Endothelial cell of umbilical vein (primary cell): Measurements from ENCODE around the gene STAB1. TPM values are rescaled to one million over a fixed set of nuclear protein-coding genes. Genes with fewer than 3 reads are reported as not detected.

Source experiments
- BruUV-seq: library from RNA; stranded (reverse); fragments of 400-500 nt; replicated peaks from 2 replicates; lab custom pipeline; 2021; lab: Mats Ljungman, UMichigan
- CTCF ChIA-PET: fragments of 300-600, 350-600 bp; sonication (Branson Sonifier 250); formaldehyde crosslinking; loops from one replicate; lab custom pipeline; 2021; ENCODE audit warnings: antibody characterized with exemption, inconsistent platforms; lab: Charles Lee
- POLR2A ChIA-PET: fragments of 300-600, 350-600 bp; sonication (Branson Sonifier 250); formaldehyde crosslinking; loops from one replicate; lab custom pipeline; 2021; ENCODE audit warnings: antibody characterized with exemption, inconsistent platforms; lab: Charles Lee
- DNase-seq: peaks from one replicate; pipeline ENCODE4 v3.0.0-alpha.2; 2011; ENCODE audit warnings: low read depth, low spot score
- FAIRE-seq: peaks from 2 replicates; lab custom pipeline; 2011; peaks lifted over from hg19 to GRCh38; lab: Jason Lieb, UNC
- H2AFZ ChIP-seq: 2 replicates; pipeline ENCODE4 v1.6.0; 2012; ENCODE audit warnings: low read depth, low read length, control low read depth, inconsistent platforms
- H3K27ac ChIP-seq: 2 replicates; pipeline ENCODE4 v1.5.1; 2011; ENCODE audit warnings: low read depth, mild to moderate bottlenecking, control low read depth, low read length, moderate library complexity; ENCODE audit not compliant: insufficient read depth
- H3K27me3 ChIP-seq, 2 experiments: 2 replicates each; pipeline versions ENCODE4 v1.6.0 to v1.6.1; 2011; ENCODE audit warnings: low read length in 2 of 2, mixed read lengths in 1 of 2; ENCODE audit not compliant: control insufficient read depth in 2 of 2, insufficient read depth in 2 of 2
- H3K36me3 ChIP-seq, 2 experiments: 2 replicates in 1 of 2; 3 replicates in 1 of 2; pipeline ENCODE4 v1.5.1; 2011; ENCODE audit warnings: low read length in 2 of 2, mild to moderate bottlenecking in 1 of 2, moderate library complexity in 1 of 2; ENCODE audit not compliant: control insufficient read depth in 2 of 2, insufficient read depth in 2 of 2; ENCODE audit errors: extremely low read depth in 1 of 2
- H3K4me1 ChIP-seq: 3 replicates; pipeline ENCODE4 v1.5.1; 2011; ENCODE audit warnings: mild to moderate bottlenecking, low read length; ENCODE audit not compliant: control insufficient read depth, insufficient read depth; ENCODE audit errors: extremely low read depth
- H3K4me2 ChIP-seq: 2 replicates; pipeline ENCODE4 v1.6.1; 2011; ENCODE audit warnings: low read length, control low read depth, mixed read lengths; ENCODE audit not compliant: insufficient read depth
- H3K4me3 ChIP-seq, 3 experiments: fragments of 200-600 bp in 1 of 3; sonication (generic), shearing (Covaris generic) in 1 of 3; replicated peaks in 1 of 3; 2 replicates each; pipeline ENCODE4 v1.5.1; 2011 to 2016; ENCODE audit warnings: control low read depth in 3 of 3, low read length in 3 of 3, mild to moderate bottlenecking in 2 of 3, inconsistent platforms in 1 of 3, low read depth in 1 of 3, moderate library complexity in 1 of 3; ENCODE audit not compliant: insufficient read depth in 1 of 3
- H3K79me2 ChIP-seq: 2 replicates; pipeline ENCODE4 v1.6.0; 2012; ENCODE audit warnings: low read length, inconsistent platforms; ENCODE audit not compliant: control insufficient read depth, insufficient read depth
- H3K9ac ChIP-seq: replicated peaks from 2 replicates; pipeline ENCODE3; 2011; ENCODE audit warnings: low read length, control low read depth; ENCODE audit not compliant: insufficient read depth; ENCODE audit errors: extremely low read depth
- H3K9me1 ChIP-seq: replicated peaks from 3 replicates; pipeline ENCODE4 v1.6.0; 2011; ENCODE audit warnings: mild to moderate bottlenecking, low read length; ENCODE audit not compliant: control insufficient read depth, insufficient read depth; ENCODE audit errors: extremely low read depth
- H3K9me3 ChIP-seq: replicated peaks from 2 replicates; pipeline ENCODE4 v1.5.1; 2012; ENCODE audit warnings: low read length, inconsistent platforms; ENCODE audit not compliant: control insufficient read depth, insufficient read depth
- H4K20me1 ChIP-seq: replicated peaks from 2 replicates; pipeline ENCODE3; 2011; ENCODE audit warnings: mild to moderate bottlenecking, low read length; ENCODE audit not compliant: control insufficient read depth, insufficient read depth; ENCODE audit errors: extremely low read depth
- CTCF ChIP-seq, 2 donors: IDR thresholded peaks; 1 replicate in 1 of 2; 2 replicates in 1 of 2; pipeline ENCODE4 v1.5.1; 2011; ENCODE audit warnings: low read length in 2 of 2, mild to moderate bottlenecking in 2 of 2, moderate library complexity in 2 of 2, control low read depth in 1 of 2, inconsistent platforms in 1 of 2, low read depth in 1 of 2; ENCODE audit not compliant: insufficient read depth in 1 of 2; ENCODE audit errors: extremely low read depth in 1 of 2
- EZH2 ChIP-seq: IDR thresholded peaks from 2 replicates; pipeline ENCODE4 v1.6.1; 2012; ENCODE audit warnings: borderline replicate concordance, low read depth, mild to moderate bottlenecking, moderate library complexity, low read length, inconsistent platforms; ENCODE audit not compliant: severe bottlenecking
- FOS ChIP-seq: IDR thresholded peaks from 2 replicates; pipeline ENCODE4 v1.6.1; 2011; ENCODE audit warnings: mild to moderate bottlenecking, low read length, moderate library complexity, borderline replicate concordance; ENCODE audit not compliant: insufficient read depth
- GATA2 ChIP-seq: IDR thresholded peaks from 2 replicates; pipeline ENCODE4 v1.7.0; 2011; ENCODE audit warnings: low read depth, mild to moderate bottlenecking, moderate library complexity, mixed read lengths, low read length; ENCODE audit not compliant: insufficient read length, insufficient read depth
- JUN ChIP-seq: IDR thresholded peaks from 2 replicates; pipeline ENCODE4 v1.6.1; 2011; ENCODE audit warnings: borderline replicate concordance, low read depth; ENCODE audit not compliant: insufficient read length, insufficient read depth
- MAX ChIP-seq: IDR thresholded peaks from 2 replicates; pipeline ENCODE4 v1.6.1; 2011; ENCODE audit not compliant: insufficient read depth, insufficient read length
- MYC ChIP-seq: IDR thresholded peaks from one replicate; pipeline ENCODE4 v1.6.1; 2011; ENCODE audit warnings: mild to moderate bottlenecking, low read depth, low read length
- POLR2A ChIP-seq: IDR thresholded peaks from 2 replicates; pipeline ENCODE4 v1.6.1; 2012; ENCODE audit warnings: low read depth, mild to moderate bottlenecking, control low read depth, low read length
- POLR2AphosphoS5 ChIP-seq: IDR thresholded peaks from 2 replicates; pipeline ENCODE4 v1.6.1; 2012; ENCODE audit warnings: low read depth, mild to moderate bottlenecking, control low read depth, low read length, moderate library complexity; ENCODE audit not compliant: insufficient read depth
- dilution Hi-C: fragments of 300-500 bp; cut with MboI; formaldehyde crosslinking; loops from one replicate; pipeline ENCODE4 v1.15.0; 2019; ENCODE audit warnings: low sequenced_read_pairs; ENCODE audit not compliant: extremely low pct_ligation_motif_present
- intact Hi-C: fragments of 100-400 bp; cut with micrococcal nuclease; formaldehyde crosslinking; loops from one replicate; pipeline ENCODE4 v1.10.0; 2022
- polyA plus RNA-seq, 4 experiments: library from polyadenylated mRNA; depleted of rRNA in 3 of 4; stranded (reverse) in 3 of 4; unstranded in 1 of 4; fragments of >200 nt; gene quantifications; 2 replicates each; pipeline versions ENCODE4 v1.2.1 to v1.2.3, GENCODE V29; 2011 to 2012; ENCODE audit warnings: missing spikeins in 1 of 4
- total RNA-seq: library from RNA; stranded (reverse); gene quantifications from 2 replicates; pipeline ENCODE4 v1.2.3, GENCODE V29; 2021

STAB1 gene
- total and polyA plus RNA-seq, 2 donors (not counting 3 experiments of a cell fraction or from before 2014, with no cell fraction given), result 369 TPM

- no TSS peak for BruUV-seq
- no peak overlapping the region for H2AFZ ChIP-seq
- no peak for FAIRE-seq
- ChIA-PET CTCF (interaction anchor here (0.7 to 2.0 kb wide), 4 partner anchors 12 to 39 kb away, joined by 3 to 7 read pairs (median 4); partner anchors contain the start of gene STAB1), POLR2A (no interaction called here)
- no peak overlapping the region for H3K4me2 ChIP-seq
- H3K9ac ChIP-seq, result no peak overlapping the region
- H3K4me3 ChIP-seq, result no peak overlapping the region
- no peaks in the 10 kb centered on the region for H3K9me1 ChIP-seq
- no peak for TF ChIP-seq MAX
- no peak for TF ChIP-seq CTCF (IDR thresholded peaks at IDR 0.05; ENCODE audit: extremely low read depth in 1 of 2, insufficient read depth in 1 of 2, low read depth in 1 of 2, low read length in 2 of 2)
- H3K79me2 ChIP-seq, result peaks cover 8% of the 10 kb centered on the region
- DNase-seq, result no peak
- H3K36me3 ChIP-seq, result peaks cover 28 to 83% of the 10 kb centered on the region in 2 experiments
- peaks cover 10% of the 10 kb centered on the region for H3K4me1 ChIP-seq
- H3K27ac ChIP-seq, result no peak overlapping the region
- intact Hi-C loops, result no loop called here
- dilution Hi-C loops, result no loop called here
- H3K9me3 ChIP-seq, result no peaks in the 10 kb centered on the region
- no peaks in the 10 kb centered on the region for H3K27me3 ChIP-seq
- no peaks in the 10 kb centered on the region for H4K20me1 ChIP-seq
These were observed 11.3 kb downstream of the STAB1 start for GRCh38 chr3:52506266-52506966.

- no peaks in the 10 kb centered on the region for H3K9me1 ChIP-seq
- FAIRE-seq (peak; percentile 15), DNase-seq (no peak)
- H3K27me3 ChIP-seq, result no peaks in the 10 kb centered on the region
- no peaks in the 10 kb centered on the region for H3K9me3 ChIP-seq
- peaks cover 3% of the 10 kb centered on the region for H3K79me2 ChIP-seq
- no peak overlapping the region for H3K9ac ChIP-seq
- dilution Hi-C loops, result no loop called here
- intact Hi-C loops, result loop anchor here (1.0 kb wide), 1 partner anchor 12 kb away; the partner anchor contains the start of gene STAB1
- no peak overlapping the region for H2AFZ ChIP-seq
- BruUV-seq, result no TSS peak
- ChIA-PET CTCF (interaction anchor here (0.7 to 2.0 kb wide), 4 partner anchors 12 to 40 kb away, joined by 3 to 7 read pairs (median 4); partner anchors contain the start of gene STAB1), POLR2A (no interaction called here)
- H3K4me2 ChIP-seq, result no peak overlapping the region
- H3K27ac ChIP-seq, result no peak overlapping the region
- TF ChIP-seq POLR2A (no peak), MYC (no peak), EZH2 (no peak), GATA2 (no peak), JUN (no peak), POLR2AphosphoS5 (no peak), CTCF (IDR thresholded peaks at IDR 0.05; ENCODE audit: extremely low read depth in 1 of 2, insufficient read depth in 1 of 2, low read depth in 1 of 2, low read length in 2 of 2) (no peak), FOS (no peak), MAX (no peak)
- peaks cover 10% of the 10 kb centered on the region for H3K4me1 ChIP-seq
- H4K20me1 ChIP-seq, result no peaks in the 10 kb centered on the region
- H3K36me3 ChIP-seq, result peaks cover 28 to 85% of the 10 kb centered on the region in 2 experiments
- no peak overlapping the region for H3K4me3 ChIP-seq
These were observed 12.2 kb downstream of the STAB1 start for GRCh38 chr3:52507359-52507758.
